Right lobe of liver (tissue), 6 donors: ENCODE data around the gene WDR82. TPM values are rescaled to one million over a fixed set of nuclear protein-coding genes. Genes with fewer than 3 reads are reported as not detected.

Source experiments
- ATAC-seq, 4 donors: fragments of 200-7000 bp; cut with Tn5 transposase; one replicate each; pipeline ENCODE4 v1.9.1; 2020; ENCODE audit warnings: mild to moderate bottlenecking in 4 of 4, moderate library complexity in 4 of 4
- DNase-seq, 3 donors: peaks; one replicate each; pipeline ENCODE4 v3.0.0-alpha.2; 2020
- H3K27ac ChIP-seq, 3 donors: fragments of 200-600 bp; one replicate each; pipeline ENCODE4 v1.8.0; 2022
- H3K27me3 ChIP-seq, 2 donors: fragments of 200-600 bp; one replicate each; pipeline ENCODE4 v1.8.0; 2022
- H3K36me3 ChIP-seq, 4 donors: fragments of 200-600 bp; sonication (generic) in 1 of 4; one replicate each; pipeline versions ENCODE4 v1.5.1 to v1.8.0; 2017 to 2022; ENCODE audit warnings: control low read depth in 1 of 4
- H3K4me1 ChIP-seq, 4 donors: fragments of 200-600 bp; sonication (generic) in 1 of 4; one replicate each; pipeline versions ENCODE4 v1.5.1 to v1.8.0; 2017 to 2022; ENCODE audit warnings: control low read depth in 1 of 4
- H3K4me3 ChIP-seq, 3 donors: fragments of 200-600 bp; one replicate each; pipeline ENCODE4 v1.8.0; 2022
- H3K9me3 ChIP-seq, 4 donors: fragments of 200-600 bp; sonication (generic) in 1 of 4; one replicate each; pipeline versions ENCODE4 v1.5.1 to v1.8.0; 2017 to 2022; ENCODE audit warnings: control low read depth in 1 of 4
- POLR2A ChIP-seq: fragments of 450-650 bp; IDR thresholded peaks from one replicate; pipeline ENCODE4 v1.6.1; 2017; ENCODE audit warnings: antibody characterized with exemption, mild to moderate bottlenecking
- WGBS: methylation state at CpG from one replicate; pipeline ENCODE4 v1.1.6; 2018; ENCODE audit warnings: low coverage, low lambda C conversion rate; ENCODE audit not compliant: insufficient coverage; ENCODE audit errors: missing lambda C conversion rate; 5-methylcytosine and 5-hydroxymethylcytosine counted together
- intact Hi-C, 2 donors: fragments of 100-400 bp; cut with DNase I; formaldehyde crosslinking; loops; one replicate each; pipeline versions ENCODE4 v1.11.2 to v1.14.1; 2022
- total RNA-seq, 6 experiments: library from RNA; depleted of rRNA in 2 of 6; stranded (reverse); fragments of >200 nt in 2 of 6; fragmentation: NEBNext Ultra II Directional in 3 of 6; extraction: Animal tissue kit (Norgen Biotek cat#: 25700) in 3 of 6; gene quantifications; one replicate each; pipeline versions ENCODE4 v1.1.0 to v1.2.4, GENCODE V29; 2016 to 2023
- TF ChIP-seq, protein P1 (sequence below), 4 donors: fragments of 200-600 bp in 3 of 4; fragments of 450-650 bp in 1 of 4; IDR thresholded peaks; one replicate each; pipeline versions ENCODE4 v1.5.1 to v1.8.0; 2016 to 2022; ENCODE audit warnings: antibody characterized with exemption in 4 of 4, mild to moderate bottlenecking in 2 of 4
- donor health status: DM: no; HTN: yes; CAD: no.
- donor health status: DM: no; HTN: no; CAD: no.
- donor health status: DM: no; HTN: no; CAD: no.
- donor health status: DM: no; HTN: yes; CAD: no.
- donor health status: DM: no; HTN: yes; CAD: no.

Gene WDR82
- total RNA-seq, 6 experiments from 2014 or later = 14.1 to 25.2 (median 20.7) TPM

GRCh38 chr3:52216585-52217408 lies 61.7 kb downstream of the WDR82 start:
- WGBS = 15% methylated on average over 7 of the region's 13 CpGs
- TF ChIP-seq, protein P1, sequence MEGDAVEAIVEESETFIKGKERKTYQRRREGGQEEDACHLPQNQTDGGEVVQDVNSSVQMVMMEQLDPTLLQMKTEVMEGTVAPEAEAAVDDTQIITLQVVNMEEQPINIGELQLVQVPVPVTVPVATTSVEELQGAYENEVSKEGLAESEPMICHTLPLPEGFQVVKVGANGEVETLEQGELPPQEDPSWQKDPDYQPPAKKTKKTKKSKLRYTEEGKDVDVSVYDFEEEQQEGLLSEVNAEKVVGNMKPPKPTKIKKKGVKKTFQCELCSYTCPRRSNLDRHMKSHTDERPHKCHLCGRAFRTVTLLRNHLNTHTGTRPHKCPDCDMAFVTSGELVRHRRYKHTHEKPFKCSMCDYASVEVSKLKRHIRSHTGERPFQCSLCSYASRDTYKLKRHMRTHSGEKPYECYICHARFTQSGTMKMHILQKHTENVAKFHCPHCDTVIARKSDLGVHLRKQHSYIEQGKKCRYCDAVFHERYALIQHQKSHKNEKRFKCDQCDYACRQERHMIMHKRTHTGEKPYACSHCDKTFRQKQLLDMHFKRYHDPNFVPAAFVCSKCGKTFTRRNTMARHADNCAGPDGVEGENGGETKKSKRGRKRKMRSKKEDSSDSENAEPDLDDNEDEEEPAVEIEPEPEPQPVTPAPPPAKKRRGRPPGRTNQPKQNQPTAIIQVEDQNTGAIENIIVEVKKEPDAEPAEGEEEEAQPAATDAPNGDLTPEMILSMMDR (IDR thresholded peaks at IDR 0.05) = no peak
- TF ChIP-seq POLR2A = peak; percentile 20
- H3K36me3 ChIP-seq = peaks cover 16 to 39% (median 29%) of the 10 kb centered on the region in 4 donors
- ATAC-seq (peak; percentile 48 to 78 (median 72)), DNase-seq (peak; percentile 82 to 89 (median 83))
- intact Hi-C loops = no loop called here
- no peak overlapping the region for H3K4me3 ChIP-seq
- H3K27ac ChIP-seq = peak overlapping the region; percentile 66 to 99 (median 78)
- H3K27me3 ChIP-seq = no peaks in the 10 kb centered on the region
- H3K4me1 ChIP-seq = peaks cover 0 to 37% (median 17%) of the 10 kb centered on the region in 4 donors
- no peaks in the 10 kb centered on the region for H3K9me3 ChIP-seq

GRCh38 chr3:52215351-52215750 lies 63.1 kb downstream of the WDR82 start:
- DNase-seq (no peak), ATAC-seq (no peak)
- H3K36me3 ChIP-seq = peaks cover 19 to 52% (median 34%) of the 10 kb centered on the region in 4 donors
- WGBS = 85% methylated on average over 7 of the region's 7 CpGs
- no peak overlapping the region for H3K4me3 ChIP-seq
- peak overlapping the region in 2 of 3 donors; percentile 78 to 99 for H3K27ac ChIP-seq
- H3K4me1 ChIP-seq = peaks cover 0 to 49% (median 23%) of the 10 kb centered on the region in 4 donors
- no peaks in the 10 kb centered on the region for H3K27me3 ChIP-seq
- TF ChIP-seq, protein P1 (IDR thresholded peaks at IDR 0.05) = no peak
- peak; percentile 2 for TF ChIP-seq POLR2A
- no peaks in the 10 kb centered on the region for H3K9me3 ChIP-seq
- intact Hi-C loops = no loop called here

GRCh38 chr3:52213901-52214300 lies 64.5 kb downstream of the WDR82 start:
- intact Hi-C loops = no loop called here
- Histone ChIP-seq H3K9me3 (no peaks in the 10 kb centered on the region), H3K27me3 (no peaks in the 10 kb centered on the region), H3K36me3 (peaks cover 19 to 67% (median 43%) of the 10 kb centered on the region in 4 donors), H3K4me3 (no peak overlapping the region), H3K27ac (peak overlapping the region in 2 of 3 donors; percentile 98 to 99), H3K4me1 (peaks cover 0 to 63% (median 30%) of the 10 kb centered on the region in 4 donors)
- no peak for TF ChIP-seq POLR2A
- ATAC-seq (no peak), DNase-seq (no peak)

- DNase-seq = no peak
These were observed 65.4 kb downstream of the WDR82 start for GRCh38 chr3:52213005-52213404.

More at GRCh38 chr3:52213005-52213404, 65.4 kb downstream of the WDR82 start:
- ATAC-seq = no peak
- Histone ChIP-seq H3K36me3 (peaks cover 19 to 76% (median 49%) of the 10 kb centered on the region in 4 donors), H3K27ac (peak overlapping the region in 2 of 3 donors; percentile 98 to 99), H3K27me3 (no peaks in the 10 kb centered on the region), H3K4me3 (no peak overlapping the region), H3K9me3 (no peaks in the 10 kb centered on the region), H3K4me1 (peaks cover 0 to 67% (median 32%) of the 10 kb centered on the region in 4 donors)
- intact Hi-C loops = no loop called here
- WGBS = 56% methylated on average over 7 of the region's 8 CpGs
- no peak for TF ChIP-seq POLR2A
- TF ChIP-seq, protein P1 (IDR thresholded peaks at IDR 0.05) = no peak
